Stimulated activated CD8-positive, alpha-beta memory T cell treated with anti-CD3 and anti-CD28 coated beads, Interleukin-4, amount 100 ng/mL, for 4 hours (primary cell): Measurements from ENCODE around the gene RBBP8NL.

Source experiments
- DNase-seq, 2 donors: peaks; one replicate each; pipeline ENCODE4 v3.0.0-alpha.2; 2020; ENCODE audit warnings: low read depth in 2 of 2, low spot score in 1 of 2

Gene RBBP8NL

GRCh38 chr20:62363920-62364851 lies 63.2 kb downstream of the RBBP8NL start:
- no peak for DNase-seq

GRCh38 chr20:62362991-62363919 lies 64.1 kb downstream of the RBBP8NL start:
- DNase-seq = no peak

GRCh38 chr20:62362590-62362940 lies 64.8 kb downstream of the RBBP8NL start:
- no peak for DNase-seq

GRCh38 chr20:62361799-62362589 lies 65.3 kb downstream of the RBBP8NL start:
- DNase-seq = no peak

GRCh38 chr20:62360854-62361798 lies 66.2 kb downstream of the RBBP8NL start:
- no peak for DNase-seq
